Sigmoid colon (tissue), 4 donors: ENCODE data around the gene CLOCK.

Experiments
- POLR2AphosphoS5 ChIP-seq, 4 donors: sonication (generic); formaldehyde crosslinking; IDR thresholded peaks; one replicate each; pipeline ENCODE4 v1.6.1; 2017; ENCODE audit warnings: antibody characterized with exemption in 4 of 4
- TF ChIP-seq, protein P1 (sequence below), 4 experiments: fragments of 450-650 bp in 3 of 4; fragments of 200-600 bp in 1 of 4; IDR thresholded peaks; one replicate each; pipeline ENCODE4 v1.5.1; 2016 to 2019; ENCODE audit warnings: antibody characterized with exemption in 4 of 4, mild to moderate bottlenecking in 3 of 4, moderate library complexity in 2 of 4

DNA sequence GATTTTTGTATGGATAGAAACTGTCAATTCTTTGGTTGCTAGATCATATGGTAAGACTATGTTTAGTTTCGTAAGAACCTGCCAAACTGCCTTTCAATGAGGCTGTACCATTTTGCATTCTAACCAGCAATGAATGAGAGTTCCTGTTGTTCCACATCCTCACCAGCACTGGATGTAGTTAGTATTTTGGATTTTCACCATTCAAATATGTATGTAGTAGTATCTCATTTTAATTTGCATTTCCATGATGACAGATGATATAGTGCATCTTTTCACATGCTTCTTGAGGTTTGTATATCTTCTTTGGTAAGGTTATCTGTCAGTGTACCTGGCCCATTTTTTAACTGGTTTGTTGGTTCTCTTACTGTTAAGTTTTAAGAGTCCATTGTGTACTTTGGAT is 34.6 kb downstream of the CLOCK start:
- no peak for TF ChIP-seq POLR2AphosphoS5 (IDR thresholded peaks at IDR 0.05)
- TF ChIP-seq, protein P1, sequence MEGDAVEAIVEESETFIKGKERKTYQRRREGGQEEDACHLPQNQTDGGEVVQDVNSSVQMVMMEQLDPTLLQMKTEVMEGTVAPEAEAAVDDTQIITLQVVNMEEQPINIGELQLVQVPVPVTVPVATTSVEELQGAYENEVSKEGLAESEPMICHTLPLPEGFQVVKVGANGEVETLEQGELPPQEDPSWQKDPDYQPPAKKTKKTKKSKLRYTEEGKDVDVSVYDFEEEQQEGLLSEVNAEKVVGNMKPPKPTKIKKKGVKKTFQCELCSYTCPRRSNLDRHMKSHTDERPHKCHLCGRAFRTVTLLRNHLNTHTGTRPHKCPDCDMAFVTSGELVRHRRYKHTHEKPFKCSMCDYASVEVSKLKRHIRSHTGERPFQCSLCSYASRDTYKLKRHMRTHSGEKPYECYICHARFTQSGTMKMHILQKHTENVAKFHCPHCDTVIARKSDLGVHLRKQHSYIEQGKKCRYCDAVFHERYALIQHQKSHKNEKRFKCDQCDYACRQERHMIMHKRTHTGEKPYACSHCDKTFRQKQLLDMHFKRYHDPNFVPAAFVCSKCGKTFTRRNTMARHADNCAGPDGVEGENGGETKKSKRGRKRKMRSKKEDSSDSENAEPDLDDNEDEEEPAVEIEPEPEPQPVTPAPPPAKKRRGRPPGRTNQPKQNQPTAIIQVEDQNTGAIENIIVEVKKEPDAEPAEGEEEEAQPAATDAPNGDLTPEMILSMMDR (IDR thresholded peaks at IDR 0.05) = no peak
